Measurements from ENCODE around the gene LILRB2. TPM values are rescaled to one million over a fixed set of nuclear protein-coding genes. Genes with fewer than 3 reads are reported as not detected.
"Not testable (repeated sequence)": the region's sequence is repeated elsewhere in the genome, so short reads cannot be mapped to it uniquely, and the experiment has no call there.

The LILRB2 gene
- total RNA-seq, 1 donor from 2014 or later, result not detected

GRCh38 chr19:54294539-54294938 lies 13.6 kb upstream of the LILRB2 start:
- H3K9me3 Mint-ChIP-seq (ENCODE audit: low read depth), result no peaks in the 10 kb centered on the region
- no peak overlapping the region for H3K4me3 Mint-ChIP-seq (ENCODE audit: low read depth)
- H3K36me3 Mint-ChIP-seq (ENCODE audit: insufficient read depth), result no peaks in the 10 kb centered on the region
- H3K4me1 Mint-ChIP-seq (ENCODE audit: low read depth), result no peaks in the 10 kb centered on the region
- no peak for TF ChIP-seq CTCF (IDR thresholded peaks at IDR 0.05; ENCODE audit: unreplicated experiment)
- no peak overlapping the region for H3K27ac Mint-ChIP-seq
- no peak for DNase-seq (ENCODE audit: low spot score, unreplicated experiment)
- H3K27me3 Mint-ChIP-seq, result peaks cover 48% of the 10 kb centered on the region

GRCh38 chr19:54289160-54289559 lies 8.2 kb upstream of the LILRB2 start:
- not testable (repeated sequence) for H3K9me3 Mint-ChIP-seq (ENCODE audit: low read depth); H3K27ac Mint-ChIP-seq; H3K4me3 Mint-ChIP-seq (ENCODE audit: low read depth); H3K36me3 Mint-ChIP-seq (ENCODE audit: insufficient read depth); DNase-seq (ENCODE audit: low spot score, unreplicated experiment); H3K4me1 Mint-ChIP-seq (ENCODE audit: low read depth)
- H3K27me3 Mint-ChIP-seq, result peaks cover 61% of the 10 kb centered on the region

- DNase-seq (ENCODE audit: low spot score, unreplicated experiment), result no peak
- TF ChIP-seq CTCF (IDR thresholded peaks at IDR 0.05; ENCODE audit: unreplicated experiment), result no peak
- H3K27me3 Mint-ChIP-seq, result peaks cover 56% of the 10 kb centered on the region
- no peaks in the 10 kb centered on the region for H3K9me3 Mint-ChIP-seq (ENCODE audit: low read depth)
- no peaks in the 10 kb centered on the region for H3K4me1 Mint-ChIP-seq (ENCODE audit: low read depth)
- H3K4me3 Mint-ChIP-seq (ENCODE audit: low read depth), result no peak overlapping the region
- no peaks in the 10 kb centered on the region for H3K36me3 Mint-ChIP-seq (ENCODE audit: insufficient read depth)
- H3K27ac Mint-ChIP-seq, result no peak overlapping the region
Observed at GRCh38 chr19:54287456-54287855, 6.5 kb upstream of the LILRB2 start.

- H3K27ac Mint-ChIP-seq; H3K36me3 Mint-ChIP-seq (ENCODE audit: insufficient read depth); H3K4me1 Mint-ChIP-seq (ENCODE audit: low read depth); H3K9me3 Mint-ChIP-seq (ENCODE audit: low read depth); DNase-seq (ENCODE audit: low spot score, unreplicated experiment); H3K4me3 Mint-ChIP-seq (ENCODE audit: low read depth): not testable (repeated sequence)
- peaks cover 62% of the 10 kb centered on the region for H3K27me3 Mint-ChIP-seq
Observed at GRCh38 chr19:54286283-54286682, 5.4 kb upstream of the LILRB2 start.

- not testable (repeated sequence) for H3K4me1 Mint-ChIP-seq (ENCODE audit: low read depth); H3K4me3 Mint-ChIP-seq (ENCODE audit: low read depth); H3K36me3 Mint-ChIP-seq (ENCODE audit: insufficient read depth); H3K9me3 Mint-ChIP-seq (ENCODE audit: low read depth); DNase-seq (ENCODE audit: low spot score, unreplicated experiment); H3K27ac Mint-ChIP-seq
- peaks cover 65% of the 10 kb centered on the region for H3K27me3 Mint-ChIP-seq
Observed at GRCh38 chr19:54285427-54286056, 4.6 kb upstream of the LILRB2 start.

- Mint-ChIP-seq H3K9me3 (ENCODE audit: low read depth) (no peaks in the 10 kb centered on the region), H3K4me1 (ENCODE audit: low read depth) (no peaks in the 10 kb centered on the region), H3K4me3 (ENCODE audit: low read depth) (no peak overlapping the region), H3K36me3 (ENCODE audit: insufficient read depth) (no peaks in the 10 kb centered on the region), H3K27me3 (peaks cover 57% of the 10 kb centered on the region), H3K27ac (no peak overlapping the region)
- no peak for DNase-seq (ENCODE audit: low spot score, unreplicated experiment)
- TF ChIP-seq CTCF (IDR thresholded peaks at IDR 0.05; ENCODE audit: unreplicated experiment), result no peak
Observed at GRCh38 chr19:54282686-54283470, 2.0 kb upstream of the LILRB2 start.

- H3K27ac Mint-ChIP-seq; H3K36me3 Mint-ChIP-seq (ENCODE audit: insufficient read depth); H3K4me3 Mint-ChIP-seq (ENCODE audit: low read depth); H3K4me1 Mint-ChIP-seq (ENCODE audit: low read depth); H3K9me3 Mint-ChIP-seq (ENCODE audit: low read depth); DNase-seq (ENCODE audit: low spot score, unreplicated experiment): not testable (repeated sequence)
- peaks cover 46% of the 10 kb centered on the region for H3K27me3 Mint-ChIP-seq
Observed at GRCh38 chr19:54281729-54282075, 792 bp upstream of the LILRB2 start.

- H3K27ac Mint-ChIP-seq; H3K4me1 Mint-ChIP-seq (ENCODE audit: low read depth); H3K9me3 Mint-ChIP-seq (ENCODE audit: low read depth); DNase-seq (ENCODE audit: low spot score, unreplicated experiment); H3K4me3 Mint-ChIP-seq (ENCODE audit: low read depth); H3K36me3 Mint-ChIP-seq (ENCODE audit: insufficient read depth): not testable (repeated sequence)
- H3K27me3 Mint-ChIP-seq, result peaks cover 52% of the 10 kb centered on the region
Observed at GRCh38 chr19:54280441-54280840, 469 bp downstream of the LILRB2 start.

- H3K4me3 Mint-ChIP-seq (ENCODE audit: low read depth); H3K9me3 Mint-ChIP-seq (ENCODE audit: low read depth); H3K27ac Mint-ChIP-seq; DNase-seq (ENCODE audit: low spot score, unreplicated experiment); H3K4me1 Mint-ChIP-seq (ENCODE audit: low read depth); H3K36me3 Mint-ChIP-seq (ENCODE audit: insufficient read depth): not testable (repeated sequence)
- peaks cover 55% of the 10 kb centered on the region for H3K27me3 Mint-ChIP-seq
Observed at GRCh38 chr19:54280025-54280424, 885 bp downstream of the LILRB2 start.

Measured in progenitor cell of endocrine pancreas (in vitro differentiated cells).